Endometrial microvascular endothelial cells (primary cell): ENCODE data around the gene TNNI2. TPM values are rescaled to one million over a fixed set of nuclear protein-coding genes. Genes with fewer than 3 reads are reported as not detected.
"Not testable (repeated sequence)": the region's sequence is repeated elsewhere in the genome, so short reads cannot be mapped to it uniquely, and the experiment has no call there.

Experiments
- in situ Hi-C: cut with HindIII; loops from 2 replicates; pipeline ENCODE4 v1.10.0; 2017; ENCODE audit warnings: low sequenced_read_pairs, low pct_unique_long_range_greater_than_20kb; ENCODE audit errors: inconsistent ontology term
- total RNA-seq: library from RNA; depleted of rRNA; stranded (reverse); fragments of >200 nt; gene quantifications from one replicate; pipeline ENCODE4 v1.2.3, GENCODE V29; 2015; ENCODE audit errors: inconsistent ontology term

The TNNI2 gene
- not detected for total RNA-seq

GRCh38 chr11:1838426-1839144, at the start of gene TNNI2:
TSS of gene TNNI2 (plus strand) at chr11:1838981. CDS start at chr11:1839697, 716 bp downstream.
- in situ Hi-C loops = no loop called here

GRCh38 chr11:1791912-1792311, 46.9 kb upstream of the TNNI2 start:
- in situ Hi-C loops = no loop called here

GRCh38 chr11:1792461-1792860, 46.3 kb upstream of the TNNI2 start:
- in situ Hi-C loops = no loop called here

- in situ Hi-C loops = no loop called here
Observed at GRCh38 chr11:1793081-1793480, 45.7 kb upstream of the TNNI2 start.

GRCh38 chr11:1796413-1797011, 42.3 kb upstream of the TNNI2 start:
- in situ Hi-C loops = no loop called here

- in situ Hi-C loops = no loop called here
Observed at GRCh38 chr11:1797391-1798125, 41.2 kb upstream of the TNNI2 start.

- in situ Hi-C loops = no loop called here
Observed at GRCh38 chr11:1803246-1803645, 35.5 kb upstream of the TNNI2 start.

GRCh38 chr11:1803835-1804519, 34.8 kb upstream of the TNNI2 start:
- in situ Hi-C loops = not testable (repeated sequence)

- in situ Hi-C loops = no loop called here
Observed at GRCh38 chr11:1805525-1805924, 33.3 kb upstream of the TNNI2 start.

GRCh38 chr11:1807264-1807995, 31.4 kb upstream of the TNNI2 start:
- in situ Hi-C loops = no loop called here

- in situ Hi-C loops = no loop called here
Observed at GRCh38 chr11:1810761-1811160, 28.0 kb upstream of the TNNI2 start.

- in situ Hi-C loops = no loop called here
Observed at GRCh38 chr11:1812274-1812673, 26.5 kb upstream of the TNNI2 start.

- in situ Hi-C loops = no loop called here
Observed at GRCh38 chr11:1812801-1813200, 26.0 kb upstream of the TNNI2 start.

- in situ Hi-C loops = not testable (repeated sequence)
Observed at GRCh38 chr11:1813356-1813755, 25.4 kb upstream of the TNNI2 start.

GRCh38 chr11:1814691-1815090, 24.1 kb upstream of the TNNI2 start:
- in situ Hi-C loops = no loop called here

GRCh38 chr11:1815311-1815710, 23.5 kb upstream of the TNNI2 start:
- in situ Hi-C loops = no loop called here

GRCh38 chr11:1815751-1816150, 23.0 kb upstream of the TNNI2 start:
- in situ Hi-C loops = no loop called here

GRCh38 chr11:1817000-1817399, 21.8 kb upstream of the TNNI2 start:
- in situ Hi-C loops = no loop called here

GRCh38 chr11:1817511-1817910, 21.3 kb upstream of the TNNI2 start:
- in situ Hi-C loops = no loop called here
